Thyroid gland (tissue), 4 donors: ENCODE measurements around the gene TPH2. TPM values are rescaled to one million over a fixed set of nuclear protein-coding genes. Genes with fewer than 3 reads are reported as not detected.

ENCODE experiments used
- DNase-seq, 2 donors: peaks; one replicate each; pipeline ENCODE4 v3.0.0-alpha.2; 2019
- H3K27ac ChIP-seq, 3 donors: fragments of 200-600 bp; sonication (generic); 1 replicate in 2 of 3; 2 replicates in 1 of 3; pipeline ENCODE4 v1.5.1; 2016 to 2019; ENCODE audit warnings: mild to moderate bottlenecking in 1 of 3, moderate library complexity in 1 of 3
- H3K27me3 ChIP-seq: fragments of 200-600 bp; sonication (generic); one replicate; pipeline ENCODE4 v1.5.1; 2019
- H3K36me3 ChIP-seq, 2 donors: fragments of 200-600 bp; sonication (generic); one replicate each; pipeline ENCODE4 v1.5.1; 2016 to 2019
- H3K4me1 ChIP-seq, 2 donors: fragments of 200-600 bp; sonication (generic); one replicate each; pipeline ENCODE4 v1.5.1; 2017 to 2019
- H3K4me3 ChIP-seq, 3 donors: fragments of 200-600 bp; sonication (generic); replicated peaks in 1 of 3; 1 replicate in 2 of 3; 2 replicates in 1 of 3; pipeline ENCODE4 v1.5.1; 2016; ENCODE audit warnings: mild to moderate bottlenecking in 1 of 3
- H3K9me3 ChIP-seq: fragments of 200-600 bp; sonication (generic); one replicate; pipeline ENCODE4 v1.5.1; 2017
- CTCF ChIP-seq, 6 experiments: fragments of 200-600 bp in 3 of 6; fragments of 450-650 bp in 3 of 6; sonication (generic) in 3 of 6; IDR thresholded peaks; one replicate each; pipeline ENCODE4 v1.5.1; 2016 to 2019; ENCODE audit warnings: antibody characterized with exemption in 6 of 6, mild to moderate bottlenecking in 2 of 6, inconsistent platforms in 1 of 6, moderate library complexity in 1 of 6
- POLR2A ChIP-seq, 2 donors: fragments of 450-650 bp; IDR thresholded peaks; one replicate each; pipeline ENCODE4 v1.6.1; 2017; ENCODE audit warnings: antibody characterized with exemption in 2 of 2, mild to moderate bottlenecking in 2 of 2, moderate library complexity in 1 of 2
- WGBS, 2 donors: methylation state at CpG; one replicate each; pipeline ENCODE4 v1.1.5; 2017; 5-methylcytosine and 5-hydroxymethylcytosine counted together
- intact Hi-C: fragments of 100-400 bp; cut with DNase I; formaldehyde crosslinking; loops from one replicate; pipeline ENCODE4 v1.15.1; 2023
- total RNA-seq, 4 donors: library from RNA; depleted of rRNA; stranded (reverse); fragments of >200 nt; gene quantifications; one replicate each; pipeline ENCODE4 v1.2.3, GENCODE V29; 2016

The TPH2 gene
- total RNA-seq, 4 donors from 2014 or later: not detected

GRCh38 chr12:72024613-72025012 is 86.0 kb downstream of the TPH2 start:
- 53 to 54% methylated on average over 5 of the region's 5 CpGs for WGBS, 2 donors
- intact Hi-C loops: no loop called here

GRCh38 chr12:72025524-72025923 is 86.9 kb downstream of the TPH2 start:
- 42 to 46% methylated on average over 1 of the region's 1 CpG for WGBS, 2 donors
- no peak overlapping the region for H3K27ac ChIP-seq
- intact Hi-C loops: no loop called here
- H3K36me3 ChIP-seq: no peaks in the 10 kb centered on the region
- TF ChIP-seq POLR2A (IDR thresholded peaks at IDR 0.05) (no peak), CTCF (IDR thresholded peaks at IDR 0.05) (no peak)
- H3K4me1 ChIP-seq: no peaks in the 10 kb centered on the region
- no peak for DNase-seq
- no peak overlapping the region for H3K4me3 ChIP-seq
- H3K9me3 ChIP-seq: no peaks in the 10 kb centered on the region
- no peaks in the 10 kb centered on the region for H3K27me3 ChIP-seq

More at GRCh38 chr12:72024613-72025012, 86.0 kb downstream of the TPH2 start:
- Histone ChIP-seq H3K9me3 (no peaks in the 10 kb centered on the region), H3K27ac (no peak overlapping the region), H3K36me3 (no peaks in the 10 kb centered on the region), H3K4me1 (no peaks in the 10 kb centered on the region), H3K4me3 (no peak overlapping the region), H3K27me3 (no peaks in the 10 kb centered on the region)
- DNase-seq: no peak
- no peak for TF ChIP-seq CTCF (IDR thresholded peaks at IDR 0.05)
- TF ChIP-seq POLR2A (IDR thresholded peaks at IDR 0.05): no peak

GRCh38 chr12:72028966-72029365 is 90.3 kb downstream of the TPH2 start:
- Histone ChIP-seq H3K9me3 (no peaks in the 10 kb centered on the region), H3K27ac (no peak overlapping the region), H3K4me3 (no peak overlapping the region), H3K27me3 (no peaks in the 10 kb centered on the region), H3K36me3 (no peaks in the 10 kb centered on the region), H3K4me1 (no peaks in the 10 kb centered on the region)
- WGBS, 2 donors: 81 to 82% methylated on average over 1 of the region's 1 CpG
- no peak for TF ChIP-seq POLR2A (IDR thresholded peaks at IDR 0.05)
- no peak for TF ChIP-seq CTCF (IDR thresholded peaks at IDR 0.05)
- DNase-seq: no peak
- intact Hi-C loops: no loop called here

- Histone ChIP-seq H3K27me3 (no peaks in the 10 kb centered on the region), H3K4me3 (no peak overlapping the region), H3K9me3 (no peaks in the 10 kb centered on the region), H3K4me1 (no peaks in the 10 kb centered on the region), H3K27ac (no peak overlapping the region), H3K36me3 (no peaks in the 10 kb centered on the region)
- no peak for DNase-seq
- 69 to 70% methylated on average over 2 of the region's 2 CpGs for WGBS, 2 donors
- TF ChIP-seq CTCF (IDR thresholded peaks at IDR 0.05) (no peak), POLR2A (IDR thresholded peaks at IDR 0.05) (no peak)
- intact Hi-C loops: no loop called here
Observed at GRCh38 chr12:72030277-72030676, 91.6 kb downstream of the TPH2 start.

DNA sequence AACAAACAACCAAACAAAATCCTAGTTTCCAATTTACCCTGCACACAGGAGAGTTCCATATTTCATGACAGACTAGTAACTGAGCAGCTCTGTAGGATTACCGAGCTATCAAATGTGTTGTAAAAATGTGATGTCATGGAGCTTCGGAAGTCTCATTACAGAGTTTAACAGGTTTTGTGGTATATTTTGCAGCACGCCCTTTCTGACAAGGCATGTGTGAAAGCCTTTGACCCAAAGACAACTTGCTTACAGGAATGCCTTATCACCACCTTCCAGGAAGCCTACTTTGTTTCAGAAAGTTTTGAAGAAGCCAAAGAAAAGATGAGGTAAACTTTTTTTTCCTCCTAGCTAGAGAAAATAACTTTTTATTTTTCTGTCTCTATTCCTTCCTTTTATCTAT is 92.4 kb downstream of the TPH2 start:
- intact Hi-C loops: no loop called here
- H3K4me3 ChIP-seq: no peak overlapping the region
- H3K4me1 ChIP-seq: no peaks in the 10 kb centered on the region
- no peak overlapping the region for H3K27ac ChIP-seq
- H3K9me3 ChIP-seq: no peaks in the 10 kb centered on the region
- no peaks in the 10 kb centered on the region for H3K36me3 ChIP-seq
- 76 to 88% methylated on average over 3 of the region's 3 CpGs for WGBS, 2 donors
- H3K27me3 ChIP-seq: no peaks in the 10 kb centered on the region
- TF ChIP-seq POLR2A (IDR thresholded peaks at IDR 0.05) (no peak), CTCF (IDR thresholded peaks at IDR 0.05) (no peak)
- no peak for DNase-seq
